EL (cell line): ENCODE data around the gene MRPS18A.

ENCODE experiments used
- DNase-seq: peaks from one replicate; pipeline ENCODE4 v3.0.0-alpha.2; 2016

MRPS18A gene

DNA sequence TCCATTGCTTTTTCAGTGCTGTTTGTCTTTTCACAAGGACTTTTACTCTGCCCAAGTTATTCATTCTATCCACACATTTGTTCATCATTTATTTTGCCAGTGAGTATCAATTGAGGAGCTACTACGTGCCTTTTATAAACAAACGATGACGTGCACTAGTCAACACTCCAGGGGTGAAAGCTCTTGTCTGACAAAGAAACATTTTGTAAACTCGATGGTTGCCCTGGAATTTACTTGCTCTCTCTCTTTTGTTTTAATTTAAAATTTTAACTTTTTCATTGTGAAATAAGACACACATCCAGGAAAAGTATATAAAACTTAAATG, 8.3 kb upstream of the MRPS18A start:
- DNase-seq = no peak

DNA sequence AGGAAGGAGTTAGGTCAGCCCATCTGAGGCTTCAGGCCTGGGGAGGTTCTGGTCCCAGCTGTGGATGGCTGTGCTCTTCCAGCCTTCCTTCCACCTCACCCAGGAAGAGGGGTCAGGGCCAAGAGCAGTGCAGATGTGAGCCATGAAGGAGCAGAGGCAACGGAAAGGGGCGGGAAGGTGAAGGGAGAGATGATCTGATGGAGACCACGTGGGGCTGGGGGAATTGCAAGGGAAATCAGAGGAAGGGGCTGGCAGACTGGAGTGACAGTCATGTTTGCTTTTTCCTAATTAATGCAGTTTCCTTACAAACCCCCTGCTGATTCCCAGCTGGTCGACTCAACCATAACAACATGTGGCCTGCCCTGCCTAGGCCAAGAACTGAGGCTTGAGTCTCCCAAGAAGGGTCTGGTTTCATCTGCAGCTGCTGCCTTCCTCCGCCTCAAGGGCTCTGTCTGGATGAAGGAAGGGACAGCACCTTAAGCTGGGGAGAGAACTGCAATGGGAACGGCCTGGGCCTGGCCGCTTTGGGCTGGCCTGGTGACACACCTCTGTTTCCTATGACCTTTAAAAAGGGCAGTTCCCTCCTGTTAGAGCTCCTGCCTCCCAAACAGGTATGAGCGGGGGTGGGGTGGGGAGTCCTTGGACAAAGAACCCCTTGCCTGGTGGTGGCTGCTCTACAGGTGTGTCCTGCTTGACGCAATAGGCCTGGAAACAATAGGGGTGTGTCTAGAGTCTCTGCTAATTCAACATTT, 7.8 kb upstream of the MRPS18A start:
- DNase-seq = no peak

DNA sequence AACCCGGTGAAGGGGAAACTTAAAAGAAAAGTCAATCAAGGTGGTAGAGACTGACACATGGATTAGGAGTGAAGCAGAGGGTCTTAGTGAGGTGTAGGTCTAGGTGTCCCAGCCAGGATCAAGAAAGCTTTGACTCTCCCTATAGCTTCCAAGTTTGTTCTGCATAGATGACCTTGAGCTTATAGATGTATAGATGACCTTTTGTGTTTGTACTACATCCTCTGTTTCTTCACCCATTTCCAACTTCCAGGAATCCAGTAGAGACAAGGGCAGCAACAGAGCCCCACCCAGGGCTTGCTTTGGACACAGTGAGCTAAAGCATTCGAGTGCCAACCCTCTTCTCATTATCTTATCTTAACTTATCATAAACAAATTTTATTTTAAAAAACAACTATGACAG, 1.8 kb upstream of the MRPS18A start:
- no peak for DNase-seq

DNA sequence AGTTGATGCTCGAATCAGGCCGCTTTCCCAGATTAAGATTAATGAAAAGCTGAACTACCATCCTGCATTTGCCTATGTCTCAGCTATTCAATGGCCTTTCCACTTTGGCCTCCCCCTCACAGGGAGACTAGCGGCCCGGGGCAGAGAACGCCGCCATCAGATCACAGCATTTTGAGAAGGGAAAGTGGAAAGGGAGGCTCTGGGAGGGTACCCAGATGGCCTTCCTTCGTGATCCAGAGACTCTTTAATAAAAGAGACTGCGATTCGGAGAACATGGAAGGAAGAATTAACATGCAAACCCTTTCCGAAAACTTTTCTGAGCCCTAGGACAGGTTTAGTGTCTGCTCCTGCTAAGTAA, 533 bp downstream of the MRPS18A start:
- no peak for DNase-seq

DNA sequence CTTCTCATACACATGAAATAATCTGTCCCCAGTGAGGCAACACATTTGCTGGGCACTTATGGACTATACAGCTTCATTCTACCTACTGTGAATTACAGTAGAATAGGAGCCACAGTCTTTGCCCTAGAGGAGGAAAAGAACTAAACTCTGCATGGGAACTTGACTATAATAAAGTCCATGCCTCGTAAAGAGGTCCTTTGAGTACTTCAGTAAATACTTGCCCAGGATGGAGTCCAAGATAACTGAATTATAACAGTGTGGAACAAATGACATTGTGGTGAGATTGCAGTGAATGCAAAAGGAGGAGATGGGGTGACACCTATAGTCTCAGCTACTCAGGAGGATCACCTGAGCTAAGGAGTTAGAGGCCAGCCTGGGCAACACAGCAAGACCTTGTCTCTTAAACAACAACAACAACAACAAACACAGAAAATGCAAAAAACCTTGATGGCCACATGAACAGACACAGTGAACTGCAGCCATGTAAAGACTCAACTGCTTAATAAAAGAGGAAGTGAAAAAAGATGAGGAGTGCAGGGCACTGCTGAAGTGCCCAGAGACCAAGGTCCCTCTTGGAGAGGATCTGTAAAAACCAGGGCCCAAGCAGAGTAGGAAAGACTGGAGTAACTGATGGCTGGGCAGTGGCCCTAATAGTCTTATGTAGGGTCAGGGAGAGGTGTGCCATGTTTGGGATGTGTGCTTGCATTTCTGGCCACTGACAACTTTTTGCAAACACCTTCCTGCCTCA, 3.7 kb downstream of the MRPS18A start:
- no peak for DNase-seq

DNA sequence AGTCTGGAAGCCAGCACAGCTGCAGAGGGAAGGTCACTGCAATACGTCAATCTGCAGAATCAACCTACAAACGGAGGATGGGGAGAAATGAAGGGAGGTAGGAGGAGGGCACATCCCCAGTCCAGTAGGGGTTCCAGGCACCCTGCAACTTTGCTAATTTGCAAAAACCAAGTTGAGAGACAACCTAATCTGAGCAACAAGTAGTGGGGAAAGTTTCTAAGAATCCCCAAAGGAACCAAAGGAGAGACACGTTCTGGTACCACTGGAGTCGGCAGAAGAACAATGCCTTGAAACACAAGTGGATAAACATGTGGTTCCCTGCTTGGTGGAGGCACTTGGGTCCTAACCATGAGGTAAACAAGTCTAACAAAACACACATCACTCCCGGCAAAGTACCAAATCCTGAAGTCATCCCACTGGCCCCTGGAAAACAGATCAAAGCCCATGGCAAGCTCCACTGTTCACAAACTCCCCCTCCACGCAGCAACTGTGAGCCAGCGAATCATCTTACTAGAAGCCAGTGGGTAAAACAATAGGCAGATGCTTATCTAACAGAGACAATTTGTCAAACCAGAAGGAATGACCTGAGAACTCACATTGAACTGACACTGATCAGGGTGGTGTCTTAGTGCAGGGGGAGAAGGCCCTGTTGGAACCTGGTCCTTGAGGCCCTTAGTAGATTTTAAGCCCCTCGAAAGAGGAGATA, 4.7 kb downstream of the MRPS18A start:
- no peak for DNase-seq

DNA sequence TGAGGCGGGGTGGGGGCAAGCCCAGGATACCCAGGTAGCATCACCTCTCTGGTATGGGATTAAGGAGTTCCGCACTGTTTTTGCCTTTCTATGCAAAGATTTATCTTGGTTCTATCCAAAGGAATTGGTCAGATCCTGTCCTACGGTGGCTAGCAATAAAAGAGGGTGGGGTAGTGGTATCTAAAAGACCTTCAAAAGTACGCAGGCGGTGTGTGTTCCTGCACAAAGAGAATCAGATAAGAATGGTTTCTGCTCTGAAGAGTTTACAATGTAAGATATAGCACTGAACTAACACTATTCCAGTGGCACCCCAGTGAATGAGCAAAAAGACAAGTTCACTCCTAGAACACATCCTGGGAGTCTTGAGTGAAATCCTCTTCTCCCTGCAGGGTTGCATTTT, 6.3 kb downstream of the MRPS18A start:
- DNase-seq = no peak

DNA sequence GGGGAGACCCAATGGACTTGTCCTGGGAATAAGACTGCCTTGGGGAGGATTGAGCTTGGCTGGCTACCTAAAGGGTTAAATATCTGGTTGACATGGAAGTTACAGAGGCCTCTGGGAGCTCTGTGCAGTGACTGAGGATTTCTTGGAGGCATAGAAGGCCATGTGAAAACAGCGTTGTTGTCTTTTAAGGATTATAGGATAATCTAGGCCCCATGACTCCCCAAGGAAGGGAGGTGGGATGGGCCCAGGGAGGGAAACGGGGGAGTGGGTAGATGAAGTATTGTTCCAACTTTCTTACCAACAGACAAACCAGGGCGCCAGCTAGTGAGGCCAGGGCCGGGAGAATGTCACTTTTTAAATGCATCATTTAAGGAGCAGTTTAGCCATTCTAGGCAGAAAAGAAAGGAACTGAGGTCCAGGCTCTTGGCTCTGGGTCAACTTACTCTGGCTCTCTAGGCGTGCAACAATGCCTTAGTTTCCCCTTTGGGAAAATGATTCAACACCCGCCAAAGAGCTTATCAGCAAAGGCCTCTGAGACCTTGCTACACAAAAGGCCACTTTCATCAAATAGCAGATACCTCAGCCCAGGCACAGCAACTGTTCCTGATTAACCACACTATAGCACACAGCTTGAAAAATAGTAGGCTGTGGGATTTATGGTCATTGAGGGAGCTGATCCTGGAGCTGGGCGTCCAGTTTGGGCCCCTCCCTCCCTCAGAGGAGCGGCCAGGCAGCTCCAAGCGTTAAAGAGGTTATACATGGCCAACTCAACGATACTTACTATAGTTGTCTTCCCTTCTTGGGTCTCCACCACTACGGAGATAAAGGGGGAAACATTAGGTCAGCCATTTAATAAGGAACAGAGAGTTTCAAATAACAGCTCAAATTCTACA, 7.0 kb downstream of the MRPS18A start:
- DNase-seq = no peak

DNA sequence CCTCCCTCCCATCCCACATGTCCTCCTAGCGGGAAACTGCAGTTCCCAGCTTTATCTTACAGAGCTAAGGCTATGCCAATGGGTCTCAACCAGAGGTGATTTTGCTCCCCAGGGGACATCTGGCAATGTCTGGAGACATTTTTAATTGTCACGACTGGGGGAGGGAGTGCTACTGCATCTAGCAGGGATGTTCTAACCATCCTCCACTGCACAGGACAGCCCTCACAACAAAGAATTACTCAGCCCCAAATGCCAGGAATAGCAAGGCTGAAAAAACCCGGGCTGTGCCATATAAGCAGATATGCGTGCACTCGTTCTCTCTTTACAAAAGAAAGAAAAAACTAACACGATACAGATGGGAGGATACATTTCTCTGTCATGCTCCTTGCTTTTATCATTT, 8.5 kb downstream of the MRPS18A start:
- DNase-seq = no peak

DNA sequence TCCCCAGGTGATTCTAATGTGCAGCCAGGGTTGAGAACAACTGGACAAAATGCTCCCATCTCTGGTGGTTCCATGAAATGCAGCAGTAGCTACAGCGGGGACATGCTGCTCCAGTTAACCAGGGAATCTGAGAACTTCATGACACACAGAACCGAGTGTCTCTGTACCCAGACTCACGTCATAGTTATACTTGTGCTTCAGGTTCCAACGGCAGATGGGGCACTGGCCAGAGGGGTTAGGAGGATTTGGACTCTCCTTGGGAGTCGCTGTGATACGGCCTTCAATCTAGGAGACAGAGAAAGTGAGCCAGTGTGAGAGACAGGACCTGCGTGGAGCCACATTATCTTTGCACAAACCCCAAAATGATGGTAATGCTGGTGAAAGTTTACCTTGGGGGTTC, 9.2 kb downstream of the MRPS18A start:
- DNase-seq = no peak

DNA sequence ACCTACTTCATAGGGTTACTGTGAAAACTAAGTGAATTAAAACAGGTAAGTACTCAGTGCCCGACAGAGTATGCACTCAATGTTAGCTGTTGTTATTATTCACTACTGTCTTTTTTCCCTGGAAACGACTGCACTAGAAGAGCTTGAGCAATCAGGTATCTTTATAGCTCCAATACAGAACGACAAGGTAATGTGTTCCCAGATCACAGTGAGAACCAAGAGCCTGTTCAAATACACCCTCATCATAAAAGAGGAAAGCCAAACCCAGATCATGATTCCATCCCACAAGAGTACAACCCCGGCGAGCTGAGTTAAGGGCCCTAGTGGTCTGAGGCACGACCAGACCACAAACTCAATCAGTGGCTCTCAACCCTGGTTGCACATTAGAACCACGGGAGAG, 9.8 kb downstream of the MRPS18A start:
- DNase-seq = no peak

DNA sequence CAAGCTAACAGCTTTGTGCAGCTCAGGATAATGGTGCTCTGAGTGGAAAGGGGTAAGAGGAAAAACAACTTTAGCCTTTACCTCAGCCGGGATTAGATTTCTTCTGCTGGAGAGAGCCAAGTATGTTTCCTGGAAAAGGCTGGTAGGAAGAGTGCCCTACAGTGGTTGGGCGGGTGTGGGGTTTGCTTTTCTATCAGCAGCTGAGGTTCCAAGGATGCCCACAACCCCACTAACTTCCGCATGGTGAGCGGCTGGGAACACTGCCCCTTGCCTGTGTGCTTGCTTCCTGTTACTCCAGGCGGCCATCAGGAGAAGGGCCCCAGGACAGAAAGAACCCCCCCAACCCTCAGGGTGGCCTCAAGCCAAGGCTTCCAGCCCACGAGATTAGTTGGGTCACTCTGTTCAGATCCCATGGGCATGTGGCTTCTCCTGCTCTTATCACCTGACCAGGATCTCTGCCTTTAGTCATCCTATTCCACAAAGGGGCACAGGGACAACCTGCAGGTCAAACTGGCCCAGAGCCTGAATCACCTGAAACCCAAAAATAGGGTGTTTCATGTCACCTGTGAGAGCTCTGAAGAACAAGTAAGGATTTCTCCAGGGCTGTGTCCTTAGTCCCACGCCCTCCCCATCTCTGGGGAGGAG, 10.5 kb downstream of the MRPS18A start:
- DNase-seq = no peak

DNA sequence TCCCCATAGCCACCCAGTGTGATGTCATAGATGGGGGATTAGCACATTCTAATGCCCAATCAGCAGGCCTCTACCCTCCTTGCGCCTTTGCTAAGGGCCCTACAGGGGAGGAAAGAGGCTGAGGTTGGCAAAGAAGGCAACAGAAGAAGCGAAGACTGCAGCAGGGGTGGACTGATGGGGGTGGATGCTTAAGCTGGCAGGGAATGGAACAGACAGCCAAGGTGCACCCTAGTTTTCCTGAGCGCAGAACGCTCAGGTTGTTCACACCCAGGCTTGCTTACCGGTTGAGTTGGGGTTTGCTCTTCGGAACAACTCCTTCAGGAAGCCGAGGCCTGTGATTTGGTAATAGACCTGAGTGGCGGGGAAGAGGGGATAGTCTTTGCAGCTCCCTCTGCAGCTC, 12.7 kb downstream of the MRPS18A start:
- DNase-seq = no peak

DNA sequence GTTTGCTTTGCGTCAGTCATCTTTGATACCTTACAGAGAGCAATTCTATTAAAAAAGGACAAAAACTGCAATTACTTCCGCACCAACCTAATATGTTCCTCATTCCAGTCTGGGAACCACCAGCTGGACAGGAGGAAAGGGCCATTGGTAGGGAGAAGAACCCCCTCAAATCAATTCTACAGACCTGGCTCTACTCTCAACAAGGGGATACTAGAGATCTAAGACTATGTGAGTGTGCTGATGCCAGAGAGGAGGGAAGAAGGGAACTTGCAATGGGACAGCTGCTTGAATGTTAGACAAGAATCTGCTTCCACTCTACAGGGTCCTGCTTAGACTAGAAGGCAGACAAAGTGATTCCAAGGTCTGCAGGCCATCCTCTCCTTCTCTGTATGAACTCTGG, 13.3 kb downstream of the MRPS18A start:
- DNase-seq = no peak

DNA sequence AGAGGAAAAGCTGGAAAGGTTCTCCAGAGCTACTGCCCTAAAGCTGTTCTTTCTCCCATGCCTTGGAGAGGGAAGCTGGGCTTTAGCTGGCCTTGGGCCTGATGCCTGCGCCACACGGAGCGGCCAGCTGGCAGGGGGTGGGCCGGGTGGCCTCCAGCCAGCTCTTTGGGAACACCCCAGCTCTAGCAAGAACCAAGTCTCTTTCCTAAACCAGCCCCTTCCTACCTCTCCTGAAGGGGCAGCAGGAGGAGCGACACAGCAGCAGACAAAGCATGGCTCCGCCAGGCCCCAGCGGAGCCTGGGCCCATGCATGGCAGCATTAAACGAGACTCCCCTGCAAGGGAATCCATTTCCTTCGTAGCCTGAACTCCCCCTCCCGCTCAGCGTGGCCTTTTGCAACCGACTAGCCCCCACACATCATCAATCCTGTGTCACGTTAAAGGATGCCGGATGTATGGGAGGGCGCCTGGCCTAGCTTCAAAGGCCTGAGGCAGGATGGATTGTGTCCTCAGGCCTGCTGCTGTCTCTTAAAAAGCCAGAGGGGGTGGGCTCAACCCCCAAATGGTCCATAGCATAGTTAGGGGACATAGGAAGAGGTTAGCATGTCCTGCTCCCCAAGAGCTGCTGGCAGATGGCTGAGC, 14.0 kb downstream of the MRPS18A start:
- no peak for DNase-seq

DNA sequence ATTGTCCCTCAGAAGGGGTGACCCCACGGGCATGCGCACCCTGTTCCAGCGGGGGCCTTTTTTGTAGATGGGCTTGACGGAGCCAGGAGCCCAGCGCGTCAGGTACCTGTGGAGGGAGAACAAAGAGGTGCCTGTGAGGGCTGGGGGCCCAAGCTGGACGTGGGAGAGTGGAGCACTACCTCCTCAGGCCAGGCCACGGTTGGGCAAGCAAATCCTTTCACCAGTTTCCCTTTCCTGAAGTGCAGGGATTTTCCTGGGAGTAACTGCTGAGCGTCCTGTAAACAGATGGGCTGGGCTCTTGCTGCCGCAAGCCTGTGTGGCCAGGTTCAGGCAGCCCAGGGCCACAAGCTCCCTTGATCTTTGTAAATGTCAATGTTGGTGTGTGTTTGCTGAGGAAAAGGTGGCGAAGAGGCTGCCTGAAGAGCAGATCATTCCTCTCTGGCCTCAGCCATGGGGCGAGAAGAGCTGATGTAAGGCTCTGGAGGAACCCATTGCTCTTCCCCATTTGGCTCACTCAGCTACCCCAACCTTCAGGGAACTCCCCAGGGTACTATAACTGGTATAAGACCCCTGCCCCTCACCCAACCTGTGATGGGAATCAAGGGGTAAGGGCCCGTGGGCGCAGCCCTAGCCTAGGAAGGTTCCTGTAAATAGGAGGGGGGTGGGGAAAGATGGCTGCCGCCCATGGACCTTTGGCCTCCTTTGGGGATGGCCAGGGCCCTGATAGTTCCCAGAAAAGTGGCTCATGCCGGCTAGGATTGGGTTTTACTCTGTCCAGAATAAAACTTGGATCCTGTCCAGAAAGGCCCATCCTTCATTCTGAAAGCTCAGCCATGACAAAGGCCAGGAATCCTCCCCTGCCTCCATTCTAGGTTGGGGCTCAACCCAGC, 15.5 kb downstream of the MRPS18A start:
- no peak for DNase-seq

DNA sequence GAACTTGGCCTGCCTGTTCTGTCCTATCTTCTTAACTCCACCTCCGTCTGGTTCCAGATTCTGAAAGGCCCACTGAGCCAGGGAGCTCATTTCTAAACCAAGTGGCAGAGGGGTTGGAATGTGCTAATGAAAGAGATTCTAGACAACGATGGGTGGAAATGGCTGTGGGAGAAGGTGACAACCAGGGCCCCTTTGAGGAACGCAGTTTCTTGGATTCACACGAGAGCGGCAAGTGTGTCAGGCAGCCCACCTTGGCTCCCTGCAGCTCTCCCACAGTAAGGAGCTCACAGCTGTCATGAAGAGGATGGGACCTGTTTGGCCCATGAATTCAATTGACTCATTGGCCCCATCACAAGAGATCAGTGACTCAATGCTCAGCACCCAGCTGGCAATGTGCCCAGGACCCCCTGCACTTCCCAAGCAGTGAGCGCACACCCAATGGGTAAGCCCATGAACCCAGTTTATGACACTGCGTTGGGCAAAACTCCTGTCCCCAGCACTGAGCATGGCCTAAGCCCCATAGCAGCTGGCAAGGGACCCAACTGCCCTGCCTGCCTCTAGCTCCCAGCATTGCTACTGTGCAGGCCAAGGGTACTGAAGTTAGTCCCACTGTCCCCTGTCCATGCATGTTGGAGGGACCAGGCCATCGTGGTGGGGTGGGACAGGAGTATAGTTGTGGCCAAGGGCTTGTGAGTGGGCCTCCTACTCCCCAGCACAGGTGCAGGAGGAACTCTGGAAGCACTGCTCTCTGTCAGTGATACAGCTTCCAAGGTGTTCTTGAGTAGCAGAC, 16.4 kb downstream of the MRPS18A start:
- DNase-seq = no peak

DNA sequence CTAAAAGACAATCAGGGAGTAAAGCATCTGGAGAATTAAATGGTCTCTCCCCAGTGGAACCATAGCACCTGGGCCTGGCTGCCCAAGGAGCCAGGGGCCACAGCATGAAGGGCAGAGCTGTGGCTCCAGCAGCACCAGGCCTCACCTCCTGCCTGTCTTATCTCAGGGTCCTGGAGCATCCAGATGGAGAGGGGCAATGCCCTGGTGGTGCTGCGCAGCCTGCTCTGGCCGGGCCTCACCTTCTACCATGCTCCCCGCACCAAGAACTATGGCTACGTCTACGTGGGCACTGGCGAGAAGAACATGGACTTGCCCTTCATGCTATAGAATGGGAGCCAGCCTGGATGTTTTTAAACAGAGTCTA, 17.0 kb downstream of the MRPS18A start:
- no peak for DNase-seq

DNA sequence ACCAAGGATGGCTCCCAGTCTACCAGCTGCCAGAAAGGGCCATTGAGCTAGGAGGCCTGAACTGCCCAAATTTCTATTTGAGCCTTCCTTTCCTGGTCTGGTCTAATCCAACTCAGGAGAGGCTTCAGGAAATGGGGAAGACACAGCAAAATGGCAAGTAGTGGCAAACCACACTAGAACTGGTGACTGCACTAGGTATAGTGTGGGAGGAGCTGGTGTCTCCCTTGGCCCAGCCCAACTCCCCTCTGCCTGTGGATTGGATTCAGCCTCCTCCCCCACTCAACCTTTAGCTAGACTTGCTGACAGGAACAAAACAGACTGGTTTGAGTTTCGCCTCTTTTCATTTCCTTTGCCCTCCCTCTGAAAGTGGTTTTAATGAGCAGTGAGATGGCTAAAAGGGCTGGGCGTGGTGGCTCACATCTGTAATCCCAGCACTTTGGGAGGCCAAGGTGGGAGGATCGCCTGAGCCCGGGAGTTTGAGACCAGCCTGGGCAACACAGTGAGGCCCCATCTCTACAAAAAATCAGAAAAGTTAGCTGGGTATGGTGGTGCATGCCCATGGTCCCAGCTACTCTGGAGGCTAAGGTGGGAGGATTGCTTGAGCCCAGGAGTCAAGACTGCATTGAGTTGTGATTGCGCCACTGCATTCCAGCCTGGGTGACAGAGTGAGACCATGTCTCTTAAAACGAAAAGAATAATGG, 17.5 kb downstream of the MRPS18A start:
- no peak for DNase-seq
